ENCODE measurements around the gene STRN3. TPM values are rescaled to one million over a fixed set of nuclear protein-coding genes. Genes with fewer than 3 reads are reported as not detected.
A peak's percentile ranks its signal among the peaks of the same experiment; 100 is the strongest.

Gene STRN3
- total and polyA plus RNA-seq, 7 experiments from 2014 or later: 3.5 to 28.7 (median 24.8) TPM

DNA sequence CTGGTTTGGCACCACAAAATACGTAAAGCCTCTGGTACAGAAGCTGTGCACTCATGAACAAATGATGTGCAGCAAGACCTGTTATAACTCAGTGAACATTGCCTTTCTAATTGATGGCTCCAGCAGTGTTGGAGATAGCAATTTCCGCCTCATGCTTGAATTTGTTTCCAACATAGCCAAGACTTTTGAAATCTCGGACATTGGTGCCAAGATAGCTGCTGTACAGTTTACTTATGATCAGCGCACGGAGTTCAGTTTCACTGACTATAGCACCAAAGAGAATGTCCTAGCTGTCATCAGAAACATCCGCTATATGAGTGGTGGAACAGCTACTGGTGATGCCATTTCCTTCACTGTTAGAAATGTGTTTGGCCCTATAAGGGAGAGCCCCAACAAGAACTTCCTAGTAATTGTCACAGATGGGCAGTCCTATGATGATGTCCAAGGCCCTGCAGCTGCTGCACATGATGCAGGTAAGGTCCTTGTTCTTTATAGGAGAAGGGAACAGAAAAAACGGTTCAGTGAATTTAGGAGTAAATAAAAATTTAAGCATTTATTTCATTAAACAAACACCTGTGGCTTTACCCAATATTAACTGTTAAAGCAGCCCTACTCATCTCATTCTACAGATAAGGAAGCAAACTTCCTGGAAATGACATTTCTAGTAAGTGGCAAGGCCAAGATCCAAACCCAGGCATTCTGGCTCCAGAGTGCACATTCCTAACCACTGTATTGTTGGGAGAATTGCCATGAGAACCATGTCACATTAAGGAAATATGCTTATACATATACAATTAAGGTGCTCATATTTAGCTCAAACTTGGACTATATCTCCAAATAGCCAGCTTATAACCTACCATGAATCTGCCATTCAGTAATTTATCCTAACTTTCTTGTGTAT, 140.1 kb downstream of the STRN3 start:
- H3K27me3 Mint-ChIP-seq: peaks cover 0 to 9% (median 0%) of the 10 kb centered on the region in 5 donors
- H3K4me1 Mint-ChIP-seq: peaks cover 0 to 5% (median 3%) of the 10 kb centered on the region in 7 donors
- ATAC-seq (no peak), DNase-seq (no peak)
- no peak overlapping the region for H3K4me3 Mint-ChIP-seq
- H3K36me3 Mint-ChIP-seq: peaks cover 0 to 10% (median 0%) of the 10 kb centered on the region in 5 donors
- intact Hi-C loops (cut with micrococcal nuclease): no loop called here
- ChIA-PET POLR2A (no interaction called here), CTCF (no interaction called here)
- Histone ChIP-seq H3K9me3 (ENCODE audit: control insufficient read depth in 2 of 3, low read length in 3 of 3) (no peaks in the 10 kb centered on the region), H3K27me3 (ENCODE audit: control insufficient read depth in 2 of 2, insufficient read depth in 2 of 2, low read length in 2 of 2) (no peaks in the 10 kb centered on the region), H3K27ac (ENCODE audit: low read depth, low read length) (no peak overlapping the region), H3K4me3 (ENCODE audit: low read length) (no peak overlapping the region), H3K4me1 (ENCODE audit: control insufficient read depth in 2 of 2, insufficient read depth in 2 of 2, low read length in 2 of 2) (no peaks in the 10 kb centered on the region), H3K36me3 (ENCODE audit: control insufficient read depth in 2 of 3, insufficient read depth in 3 of 3, low read length in 3 of 3) (no peaks in the 10 kb centered on the region)
- H3K27ac Mint-ChIP-seq: no peak overlapping the region
- H3K9me3 Mint-ChIP-seq: peaks cover 0 to 1% (median 0%) of the 10 kb centered on the region in 11 donors

DNA sequence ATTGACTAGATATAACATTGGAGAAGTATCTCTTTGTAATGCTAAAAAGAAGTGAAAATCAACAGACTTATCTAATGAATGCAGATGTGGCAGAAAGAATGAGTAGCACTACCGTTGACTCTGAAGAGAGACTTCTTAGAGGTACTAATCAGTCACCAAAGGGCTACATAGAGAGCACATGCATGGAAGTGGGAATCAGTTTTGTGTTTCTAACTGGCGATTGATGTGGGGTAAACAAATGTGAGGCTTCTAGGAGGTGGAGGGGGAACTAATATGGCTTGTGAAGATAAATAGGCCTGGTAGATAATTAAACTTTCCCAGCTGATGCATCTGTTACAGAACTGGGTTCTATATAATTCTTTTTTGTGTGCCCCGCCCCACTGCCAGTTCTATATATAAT, 141.3 kb downstream of the STRN3 start:
- no peak overlapping the region for H3K27ac Mint-ChIP-seq
- peaks cover 0 to 5% (median 3%) of the 10 kb centered on the region in 7 donors for H3K4me1 Mint-ChIP-seq
- intact Hi-C loops (cut with micrococcal nuclease): no loop called here
- peaks cover 0 to 10% (median 0%) of the 10 kb centered on the region in 5 donors for H3K36me3 Mint-ChIP-seq
- H3K36me3 ChIP-seq (ENCODE audit: control insufficient read depth in 2 of 3, insufficient read depth in 3 of 3, low read length in 3 of 3): no peaks in the 10 kb centered on the region
- H3K4me3 ChIP-seq (ENCODE audit: low read length): no peak overlapping the region
- DNase-seq (no peak), ATAC-seq (no peak)
- H3K27me3 Mint-ChIP-seq: peaks cover 0 to 9% (median 0%) of the 10 kb centered on the region in 5 donors
- ChIA-PET CTCF (no interaction called here), POLR2A (no interaction called here)
- H3K27me3 ChIP-seq (ENCODE audit: control insufficient read depth in 2 of 2, insufficient read depth in 2 of 2, low read length in 2 of 2): no peaks in the 10 kb centered on the region
- peaks cover 0 to 1% (median 0%) of the 10 kb centered on the region in 11 donors for H3K9me3 Mint-ChIP-seq
- H3K9me3 ChIP-seq (ENCODE audit: control insufficient read depth in 2 of 3, low read length in 3 of 3): no peaks in the 10 kb centered on the region
- H3K4me1 ChIP-seq (ENCODE audit: control insufficient read depth in 2 of 2, insufficient read depth in 2 of 2, low read length in 2 of 2): no peaks in the 10 kb centered on the region
- H3K4me3 Mint-ChIP-seq: no peak overlapping the region
- H3K27ac ChIP-seq (ENCODE audit: low read depth, low read length): no peak overlapping the region

DNA sequence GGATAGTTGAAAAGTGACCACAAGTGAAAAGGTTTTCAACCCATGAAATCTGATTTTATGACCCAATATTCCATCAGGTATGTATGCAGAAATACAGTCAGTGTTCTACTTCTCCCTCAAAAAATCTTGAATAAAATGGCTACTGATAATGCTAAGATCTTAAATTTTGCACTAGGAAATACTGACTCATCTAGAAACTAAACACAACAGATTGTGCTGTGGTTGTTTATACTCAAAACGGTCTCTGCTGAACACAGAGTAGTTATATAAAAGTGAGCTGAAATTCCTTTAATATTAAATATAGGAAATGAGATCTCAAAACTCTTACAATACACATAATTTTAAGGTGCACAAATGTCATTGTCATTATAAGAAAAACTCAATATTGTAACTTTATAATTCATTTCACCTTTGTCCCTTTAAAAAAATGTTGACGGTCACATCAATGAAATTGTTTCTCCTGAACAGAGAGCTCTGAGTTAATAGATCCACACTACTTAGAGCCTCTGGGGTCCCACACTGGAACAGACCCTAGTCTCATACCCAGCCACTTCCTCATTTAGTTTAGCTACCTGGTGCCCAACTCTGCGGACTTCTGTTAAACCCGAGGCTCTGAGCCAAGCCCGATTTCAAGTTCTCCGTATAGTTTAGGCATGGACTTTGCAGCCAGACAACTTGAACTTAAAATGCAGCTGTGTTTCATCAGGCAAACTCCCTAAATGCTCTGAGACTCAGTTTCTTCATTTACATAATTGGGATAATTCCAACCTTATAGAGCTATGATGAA, 142.5 kb downstream of the STRN3 start:
- peaks cover 0 to 5% (median 3%) of the 10 kb centered on the region in 7 donors for H3K4me1 Mint-ChIP-seq
- H3K4me3 Mint-ChIP-seq: no peak overlapping the region
- Histone ChIP-seq H3K4me3 (ENCODE audit: low read length) (no peak overlapping the region), H3K4me1 (ENCODE audit: control insufficient read depth in 2 of 2, insufficient read depth in 2 of 2, low read length in 2 of 2) (no peaks in the 10 kb centered on the region), H3K9me3 (ENCODE audit: control insufficient read depth in 2 of 3, low read length in 3 of 3) (no peaks in the 10 kb centered on the region), H3K36me3 (ENCODE audit: control insufficient read depth in 2 of 3, insufficient read depth in 3 of 3, low read length in 3 of 3) (no peaks in the 10 kb centered on the region), H3K27ac (ENCODE audit: low read depth, low read length) (no peak overlapping the region), H3K27me3 (ENCODE audit: control insufficient read depth in 2 of 2, insufficient read depth in 2 of 2, low read length in 2 of 2) (no peaks in the 10 kb centered on the region)
- no peak for DNase-seq
- POLR2A ChIA-PET: no interaction called here
- H3K9me3 Mint-ChIP-seq: peaks cover 0 to 1% (median 0%) of the 10 kb centered on the region in 11 donors
- H3K27me3 Mint-ChIP-seq: peaks cover 0 to 14% (median 0%) of the 10 kb centered on the region in 5 donors
- no peak for ATAC-seq
- intact Hi-C loops (cut with micrococcal nuclease): no loop called here
- CTCF ChIA-PET: interaction anchor here (0.7 kb wide), 1 partner anchor 496 kb away, joined by 3 read pairs; no protein-coding TSS in a partner anchor
- H3K36me3 Mint-ChIP-seq: peaks cover 0 to 10% (median 0%) of the 10 kb centered on the region in 5 donors
- H3K27ac Mint-ChIP-seq: no peak overlapping the region

DNA sequence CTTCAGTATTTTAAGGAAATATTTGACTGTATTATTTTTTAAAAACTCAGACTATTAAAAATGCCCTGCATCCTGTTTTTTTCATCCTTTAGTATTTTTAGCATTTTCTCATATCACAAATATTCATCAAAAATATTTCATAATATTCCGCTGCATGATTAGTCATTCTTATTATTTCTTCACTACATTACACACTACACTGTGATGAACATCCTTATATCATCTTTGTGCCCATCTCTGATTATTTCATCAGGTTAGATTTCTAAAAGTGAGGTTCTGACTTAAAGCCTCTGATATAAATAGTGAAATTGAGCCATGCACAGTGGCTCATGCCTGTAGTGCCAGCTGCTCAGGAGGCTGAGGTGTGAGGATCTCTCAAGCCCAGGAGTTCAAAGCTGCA, 143.7 kb downstream of the STRN3 start:
- Histone ChIP-seq H3K27ac (ENCODE audit: low read depth, low read length) (no peak overlapping the region), H3K36me3 (ENCODE audit: control insufficient read depth in 2 of 3, insufficient read depth in 3 of 3, low read length in 3 of 3) (no peaks in the 10 kb centered on the region), H3K4me3 (ENCODE audit: low read length) (no peak overlapping the region), H3K27me3 (ENCODE audit: control insufficient read depth in 2 of 2, insufficient read depth in 2 of 2, low read length in 2 of 2) (no peaks in the 10 kb centered on the region), H3K9me3 (ENCODE audit: control insufficient read depth in 2 of 3, low read length in 3 of 3) (no peaks in the 10 kb centered on the region), H3K4me1 (ENCODE audit: control insufficient read depth in 2 of 2, insufficient read depth in 2 of 2, low read length in 2 of 2) (no peaks in the 10 kb centered on the region)
- Mint-ChIP-seq H3K27ac (no peak overlapping the region), H3K4me1 (peaks cover 0 to 5% (median 0%) of the 10 kb centered on the region in 7 donors), H3K36me3 (peaks cover 0 to 6% (median 0%) of the 10 kb centered on the region in 5 donors), H3K27me3 (peaks cover 4 to 27% (median 5%) of the 10 kb centered on the region in 5 donors), H3K4me3 (no peak overlapping the region), H3K9me3 (peaks cover 0 to 1% (median 0%) of the 10 kb centered on the region in 11 donors)
- ATAC-seq (peak; percentile 34), DNase-seq (no peak)
- ChIA-PET CTCF (no interaction called here), POLR2A (no interaction called here)
- intact Hi-C loops (cut with micrococcal nuclease): no loop called here

DNA sequence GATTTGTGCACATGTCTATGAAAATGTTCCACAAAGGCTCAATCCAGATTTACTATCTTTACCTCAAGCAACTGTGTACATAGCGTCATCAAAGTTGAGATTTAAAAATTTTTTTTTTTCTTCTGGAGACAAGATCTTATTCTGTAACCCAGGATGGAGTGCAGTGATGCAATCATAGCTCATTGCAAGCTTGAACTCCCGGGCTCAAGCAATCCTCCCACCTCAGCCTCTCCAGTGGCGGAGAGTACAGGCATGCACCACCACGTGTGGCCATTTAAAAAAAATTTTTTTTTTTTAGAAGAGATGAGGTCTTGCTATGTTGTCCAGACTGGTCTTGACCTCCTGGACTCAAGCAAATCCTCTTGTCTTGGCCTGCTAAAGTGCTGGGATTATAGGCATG, 149.5 kb downstream of the STRN3 start:
- H3K9me3 Mint-ChIP-seq: no peaks in the 10 kb centered on the region
- DNase-seq (no peak), ATAC-seq (no peak)
- no peaks in the 10 kb centered on the region for H3K36me3 Mint-ChIP-seq
- peaks cover 0 to 15% (median 10%) of the 10 kb centered on the region in 7 donors for H3K4me1 Mint-ChIP-seq
- Histone ChIP-seq H3K4me1 (ENCODE audit: control insufficient read depth in 2 of 2, insufficient read depth in 2 of 2, low read length in 2 of 2) (peaks cover 0 to 5% of the 10 kb centered on the region in 2 donors), H3K9me3 (ENCODE audit: control insufficient read depth in 2 of 3, low read length in 3 of 3) (no peaks in the 10 kb centered on the region), H3K36me3 (ENCODE audit: control insufficient read depth in 2 of 3, insufficient read depth in 3 of 3, low read length in 3 of 3) (no peaks in the 10 kb centered on the region), H3K27ac (ENCODE audit: low read depth, low read length) (no peak overlapping the region), H3K4me3 (ENCODE audit: low read length) (no peak overlapping the region), H3K27me3 (ENCODE audit: control insufficient read depth in 2 of 2, insufficient read depth in 2 of 2, low read length in 2 of 2) (peaks cover 0 to 9% of the 10 kb centered on the region in 2 donors)
- ChIA-PET CTCF (interaction anchor here (0.6 kb wide), 1 partner anchor 150 kb away, joined by 3 read pairs; the partner anchor contains the start of gene STRN3), POLR2A (no interaction called here)
- H3K27ac Mint-ChIP-seq: no peak overlapping the region
- H3K27me3 Mint-ChIP-seq: peaks cover 38 to 62% (median 41%) of the 10 kb centered on the region in 5 donors
- intact Hi-C loops (cut with micrococcal nuclease): loop anchor here in 1 of 2 donors (10.0 kb wide), 1 partner anchor 208 kb away; no protein-coding TSS in a partner anchor
- H3K4me3 Mint-ChIP-seq: peak overlapping the region in 2 of 10 donors; percentile 17 to 20

DNA sequence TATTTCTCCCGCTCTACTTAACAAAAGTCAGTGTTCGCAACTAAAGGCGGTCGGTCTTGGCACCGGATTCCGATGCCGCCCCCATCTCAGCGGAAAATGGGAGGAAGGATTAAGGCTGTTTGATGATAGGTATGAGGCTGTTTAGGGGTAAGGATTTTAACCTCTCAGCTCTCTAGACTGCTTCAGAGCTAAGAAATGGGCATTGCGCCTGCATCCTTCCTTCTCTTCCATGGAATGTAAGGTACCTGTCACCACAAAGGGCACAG, 150.5 kb downstream of the STRN3 start:
- Histone ChIP-seq H3K36me3 (ENCODE audit: control insufficient read depth in 2 of 3, insufficient read depth in 3 of 3, low read length in 3 of 3) (no peaks in the 10 kb centered on the region), H3K27ac (ENCODE audit: low read depth, low read length) (no peak overlapping the region), H3K9me3 (ENCODE audit: control insufficient read depth in 2 of 3, low read length in 3 of 3) (no peaks in the 10 kb centered on the region), H3K27me3 (ENCODE audit: control insufficient read depth in 2 of 2, insufficient read depth in 2 of 2, low read length in 2 of 2) (peaks cover 0 to 9% of the 10 kb centered on the region in 2 donors), H3K4me1 (ENCODE audit: control insufficient read depth in 2 of 2, insufficient read depth in 2 of 2, low read length in 2 of 2) (peaks cover 0 to 5% of the 10 kb centered on the region in 2 donors), H3K4me3 (ENCODE audit: low read length) (no peak overlapping the region)
- POLR2A ChIA-PET: no interaction called here
- no peak for DNase-seq
- CTCF ChIA-PET: no interaction called here
- peaks cover 44 to 70% (median 51%) of the 10 kb centered on the region in 5 donors for H3K27me3 Mint-ChIP-seq
- H3K9me3 Mint-ChIP-seq: no peaks in the 10 kb centered on the region
- no peak for ATAC-seq
- no peaks in the 10 kb centered on the region for H3K36me3 Mint-ChIP-seq
- H3K4me3 Mint-ChIP-seq: peak overlapping the region; percentile 37 to 86 (median 78)
- intact Hi-C loops (cut with micrococcal nuclease): loop anchor here in 1 of 2 donors (10.0 kb wide), 1 partner anchor 209 kb away; no protein-coding TSS in a partner anchor
- peaks cover 0 to 15% (median 10%) of the 10 kb centered on the region in 7 donors for H3K4me1 Mint-ChIP-seq
- H3K27ac Mint-ChIP-seq: no peak overlapping the region

All from naive thymus-derived CD4-positive, alpha-beta T cell (primary cell).